Activated naive CD4-positive, alpha-beta T cell treated with anti-CD3 and anti-CD28 coated beads, Interleukin-2, amount 50 U/mL, for 72 hours (primary cell): ENCODE results near the gene MUS81. TPM values are rescaled to one million over a fixed set of nuclear protein-coding genes. Genes with fewer than 3 reads are reported as not detected.

ENCODE experiments used
- ATAC-seq, 2 donors: fragments of 150-1000 bp; cut with Tn5 transposase; 2 replicates each; pipeline ENCODE4 v1.10.0; 2021; ENCODE audit warnings: mild to moderate bottlenecking in 2 of 2, moderate library complexity in 2 of 2
- DNase-seq, 2 donors: peaks; one replicate each; pipeline ENCODE4 v3.0.0; 2021 to 2022; ENCODE audit warnings: low spot score in 2 of 2
- H3K27ac Mint-ChIP-seq, 2 donors: one replicate each; pipeline ENCODE4 v1.8.0; 2022; ENCODE audit warnings: mild to moderate bottlenecking in 2 of 2, mixed read lengths in 2 of 2
- H3K36me3 Mint-ChIP-seq, 2 donors: one replicate each; pipeline ENCODE4 v1.8.0; 2022; ENCODE audit warnings: mixed read lengths in 2 of 2
- H3K9me3 Mint-ChIP-seq, 2 donors: one replicate each; pipeline ENCODE4 v1.8.0; 2022; ENCODE audit warnings: mixed read lengths in 2 of 2
- total RNA-seq, 2 donors: library from RNA; stranded (reverse); gene quantifications; one replicate each; pipeline ENCODE4 v1.2.3, GENCODE V29; 2022

Gene MUS81
- total RNA-seq, 2 donors from 2014 or later, result 63.9 to 64.0 TPM

GRCh38 chr11:65903715-65904114, 43.5 kb downstream of the MUS81 start:
- ATAC-seq, result no peak
- no peak for DNase-seq
- Mint-ChIP-seq H3K27ac (no peak overlapping the region), H3K9me3 (no peaks in the 10 kb centered on the region), H3K36me3 (peaks cover 0 to 5% of the 10 kb centered on the region in 2 donors)

GRCh38 chr11:65906602-65907001, 46.4 kb downstream of the MUS81 start:
- H3K9me3 Mint-ChIP-seq, result no peaks in the 10 kb centered on the region

GRCh38 chr11:65907878-65908277, 47.6 kb downstream of the MUS81 start:
- no peak for ATAC-seq
- no peaks in the 10 kb centered on the region for H3K9me3 Mint-ChIP-seq
- no peaks in the 10 kb centered on the region for H3K36me3 Mint-ChIP-seq
- no peak for DNase-seq
- no peak overlapping the region for H3K27ac Mint-ChIP-seq

More at GRCh38 chr11:65906602-65907001, 46.4 kb downstream of the MUS81 start:
- Mint-ChIP-seq H3K27ac (no peak overlapping the region), H3K36me3 (no peaks in the 10 kb centered on the region)
- no peak for DNase-seq
- ATAC-seq, result no peak

- peak in 1 of 2 donors; percentile 25 for ATAC-seq
- no peak for DNase-seq
- Mint-ChIP-seq H3K27ac (no peak overlapping the region), H3K36me3 (peaks cover 0 to 3% of the 10 kb centered on the region in 2 donors), H3K9me3 (no peaks in the 10 kb centered on the region)
Observed at GRCh38 chr11:65911682-65912568, 51.7 kb downstream of the MUS81 start.

GRCh38 chr11:65912845-65913244, 52.6 kb downstream of the MUS81 start:
- DNase-seq (no peak), ATAC-seq (peak in 1 of 2 donors; percentile 59)
- Mint-ChIP-seq H3K27ac (no peak overlapping the region), H3K9me3 (no peaks in the 10 kb centered on the region), H3K36me3 (peaks cover 0 to 6% of the 10 kb centered on the region in 2 donors)

DNA sequence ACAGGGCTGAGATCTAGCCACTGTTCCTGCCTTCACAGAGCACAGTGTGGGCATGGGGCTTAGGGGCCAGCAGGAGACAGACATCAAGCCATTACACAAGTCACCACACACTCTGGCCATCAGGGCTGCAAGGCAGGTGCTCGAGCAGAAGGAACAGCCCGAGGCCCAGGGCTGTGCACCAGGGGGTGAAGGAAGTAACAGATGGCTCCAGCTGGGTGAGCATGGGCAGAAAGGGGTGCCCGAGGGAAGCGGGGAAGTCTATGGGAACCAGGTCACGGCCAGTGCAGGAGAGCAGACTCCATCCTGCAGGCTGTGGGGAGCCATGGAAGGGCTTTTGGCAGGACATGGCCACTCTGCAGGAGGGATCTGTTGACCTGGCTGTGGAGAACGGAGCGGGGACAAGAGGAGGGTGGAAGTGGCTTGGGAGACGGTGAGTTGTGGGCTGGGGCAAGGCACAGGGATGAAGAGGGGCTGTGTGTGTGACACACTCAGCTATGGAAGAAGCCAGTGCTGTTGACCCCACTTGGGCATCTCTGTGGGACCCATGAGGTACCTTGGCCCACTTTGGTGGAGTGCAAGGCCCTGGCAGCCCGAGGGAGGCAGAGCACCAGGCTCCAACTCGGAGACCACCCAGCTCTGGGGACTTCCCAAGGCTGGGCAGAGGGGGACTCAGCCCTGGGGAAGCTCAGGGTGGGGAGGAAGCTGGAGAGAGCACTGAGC, 55.0 kb downstream of the MUS81 start:
- ATAC-seq (no peak), DNase-seq (no peak)
- H3K9me3 Mint-ChIP-seq, result no peaks in the 10 kb centered on the region
- peak overlapping the region in 1 of 2 donors; percentile 10 for H3K27ac Mint-ChIP-seq
- H3K36me3 Mint-ChIP-seq, result peaks cover 0 to 11% of the 10 kb centered on the region in 2 donors

- DNase-seq (no peak), ATAC-seq (no peak)
- no peak overlapping the region for H3K27ac Mint-ChIP-seq
- H3K9me3 Mint-ChIP-seq, result no peaks in the 10 kb centered on the region
- peaks cover 0 to 11% of the 10 kb centered on the region in 2 donors for H3K36me3 Mint-ChIP-seq
Observed at GRCh38 chr11:65915821-65916251, 55.6 kb downstream of the MUS81 start.

Other genes with a start within 250 kb of the MUS81 start
- 10 to 100 TPM; 73.6 to 76.5 TPM for gene MAP3K11, start 246.2 kb upstream of the MUS81 start, total RNA-seq
- 10 to 100 TPM; 34.8 to 48.1 TPM for gene PCNX3, start 244.7 kb upstream of the MUS81 start, total RNA-seq
- gene SIPA1, start 222.3 kb upstream of the MUS81 start, total RNA-seq, result 100 to 1,000 TPM; 185 to 203 TPM
- 10 to 100 TPM; 81.7 to 97.8 TPM for gene RELA, start 197.5 kb upstream of the MUS81 start, total RNA-seq
- gene KAT5, start 148.2 kb upstream of the MUS81 start, total RNA-seq, result 100 to 1,000 TPM in 1 of 2 donors, 10 to 100 TPM in 1; 61.4 to 106 TPM
- 10 to 100 TPM; 40.9 to 93.0 TPM for gene RNASEH2C, start 139.6 kb upstream of the MUS81 start, total RNA-seq
- 10 to 100 TPM; 10.6 to 25.9 TPM for gene AP5B1, start 79.5 kb upstream of the MUS81 start, total RNA-seq
- gene OVOL1, start 73.4 kb upstream of the MUS81 start, total RNA-seq, result 1 to 10 TPM in 1 of 2 donors, not detected in 1; 1.6 TPM
- gene SNX32, start 26.5 kb upstream of the MUS81 start, total RNA-seq, result 1 to 10 TPM; 3.8 to 5.0 TPM
- gene CFL1, start 2.3 kb upstream of the MUS81 start, total RNA-seq, result 1,000 to 10,000 TPM in 1 of 2 donors, 100 to 1,000 TPM in 1; 855 to 1,265 TPM
- 10 to 100 TPM; 15.2 to 41.8 TPM for gene EFEMP2, start 12.4 kb downstream of the MUS81 start, total RNA-seq
- 10 to 100 TPM in 1 of 2 donors, 1 to 10 TPM in 1; 2.2 to 16.8 TPM for gene CTSW, start 19.4 kb downstream of the MUS81 start, total RNA-seq
- 100 to 1,000 TPM in 1 of 2 donors, 10 to 100 TPM in 1; 69.4 to 101 TPM for gene FIBP, start 28.0 kb downstream of the MUS81 start, total RNA-seq
- 10 to 100 TPM; 29.4 to 37.2 TPM for gene CCDC85B, start 30.2 kb downstream of the MUS81 start, total RNA-seq
- gene FOSL1, start 40.0 kb downstream of the MUS81 start, total RNA-seq, result 1 to 10 TPM; 7.4 to 9.5 TPM
- gene C11orf68, start 58.6 kb downstream of the MUS81 start, total RNA-seq, result 10 to 100 TPM; 17.6 to 28.6 TPM
- 100 to 1,000 TPM; 110 to 167 TPM for gene DRAP1, start 59.0 kb downstream of the MUS81 start, total RNA-seq
- gene TSGA10IP, start 85.0 kb downstream of the MUS81 start, total RNA-seq, result not detected
- 10 to 100 TPM; 53.1 to 60.2 TPM for gene SART1, start 101.3 kb downstream of the MUS81 start, total RNA-seq
- 10 to 100 TPM; 47.5 to 86.8 TPM for gene EIF1AD, start 141.7 kb downstream of the MUS81 start, total RNA-seq
- gene BANF1, start 142.1 kb downstream of the MUS81 start, total RNA-seq, result 100 to 1,000 TPM; 242 to 310 TPM
- under 1 TPM in 1 of 2 donors, not detected in 1; 0.43 TPM for gene CST6, start 151.6 kb downstream of the MUS81 start, total RNA-seq
- under 1 TPM in 1 of 2 donors, not detected in 1; 0.80 TPM for gene CATSPER1, start 166.0 kb downstream of the MUS81 start, total RNA-seq
- gene GAL3ST3, start 188.7 kb downstream of the MUS81 start, total RNA-seq, result 1 to 10 TPM in 1 of 2 donors, under 1 TPM in 1; 0.14 to 1.1 TPM
- gene SF3B2, start 191.9 kb downstream of the MUS81 start, total RNA-seq, result 100 to 1,000 TPM; 236 to 246 TPM
- gene PACS1, start 209.8 kb downstream of the MUS81 start, total RNA-seq, result 100 to 1,000 TPM; 124 TPM